ENCODE measurements around the gene DHTKD1.
A peak's percentile ranks its signal among the peaks of the same experiment; 100 is the strongest.
"Not testable (repeated sequence)": the region's sequence is repeated elsewhere in the genome, so short reads cannot be mapped to it uniquely, and the experiment has no call there.

Gene DHTKD1

GRCh38 chr10:12067336-12067735, 1.4 kb upstream of the DHTKD1 start:
- no peak for DNase-seq (ENCODE audit: low spot score)

GRCh38 chr10:12071441-12071840, 2.7 kb downstream of the DHTKD1 start:
- not testable (repeated sequence) for DNase-seq (ENCODE audit: low spot score)

- no peak for DNase-seq (ENCODE audit: low spot score)
Observed at GRCh38 chr10:12073526-12073925, 4.8 kb downstream of the DHTKD1 start.

- DNase-seq (ENCODE audit: low spot score), result no peak
Observed at GRCh38 chr10:12077580-12078180, 8.9 kb downstream of the DHTKD1 start.

GRCh38 chr10:12081470-12081869, 12.7 kb downstream of the DHTKD1 start:
- no peak for DNase-seq (ENCODE audit: low spot score)

GRCh38 chr10:12081879-12082557, 13.3 kb downstream of the DHTKD1 start:
- no peak for DNase-seq (ENCODE audit: low spot score)

- no peak for DNase-seq (ENCODE audit: low spot score)
Observed at GRCh38 chr10:12088919-12089318, 20.2 kb downstream of the DHTKD1 start.

- no peak for DNase-seq (ENCODE audit: low spot score)
Observed at GRCh38 chr10:12091421-12091820, 22.7 kb downstream of the DHTKD1 start.

- not testable (repeated sequence) for DNase-seq (ENCODE audit: low spot score)
Observed at GRCh38 chr10:12097361-12097760, 28.6 kb downstream of the DHTKD1 start.

- DNase-seq (ENCODE audit: low spot score), result no peak
Observed at GRCh38 chr10:12097791-12098190, 29.0 kb downstream of the DHTKD1 start.

GRCh38 chr10:12098966-12099365, 30.2 kb downstream of the DHTKD1 start:
- DNase-seq (ENCODE audit: low spot score), result no peak

GRCh38 chr10:12103802-12104201, 35.0 kb downstream of the DHTKD1 start:
- no peak for DNase-seq (ENCODE audit: low spot score)

GRCh38 chr10:12107781-12108180, 39.0 kb downstream of the DHTKD1 start:
- DNase-seq (ENCODE audit: low spot score), result no peak

- DNase-seq (ENCODE audit: low spot score), result no peak
Observed at GRCh38 chr10:12109286-12109685, 40.5 kb downstream of the DHTKD1 start.

GRCh38 chr10:12111528-12111927, 42.8 kb downstream of the DHTKD1 start:
- DNase-seq (ENCODE audit: low spot score), result no peak

- no peak for DNase-seq (ENCODE audit: low spot score)
Observed at GRCh38 chr10:12113627-12114026, 44.9 kb downstream of the DHTKD1 start.

- DNase-seq (ENCODE audit: low spot score), result no peak
Observed at GRCh38 chr10:12121673-12122072, 52.9 kb downstream of the DHTKD1 start.

GRCh38 chr10:12129222-12130111, 60.7 kb downstream of the DHTKD1 start, which contains the start of gene SEC61A2:
SEC61A2 (plus strand) TSS chr10:12129677; CDS start chr10:12129788, 111 bp downstream.
- peak; percentile 97 for DNase-seq (ENCODE audit: low spot score)

GRCh38 chr10:12130237-12130872, 61.6 kb downstream of the DHTKD1 start:
- peak; percentile 60 for DNase-seq (ENCODE audit: low spot score)

GRCh38 chr10:12135631-12136030, 66.9 kb downstream of the DHTKD1 start:
- no peak for DNase-seq (ENCODE audit: low spot score)

GRCh38 chr10:12140038-12140437, 71.3 kb downstream of the DHTKD1 start:
- DNase-seq (ENCODE audit: low spot score), result no peak

GRCh38 chr10:12144538-12144937, 75.8 kb downstream of the DHTKD1 start:
- DNase-seq (ENCODE audit: low spot score), result no peak
